ENCODE results near the gene KCTD11. TPM values are rescaled to one million over a fixed set of nuclear protein-coding genes. Genes with fewer than 3 reads are reported as not detected.
"Not testable (repeated sequence)": the region's sequence is repeated elsewhere in the genome, so short reads cannot be mapped to it uniquely, and the experiment has no call there.

KCTD11 gene
- total RNA-seq, 1 experiment from 2014 or later: 8.5 TPM

- Mint-ChIP-seq H3K4me1 (ENCODE audit: low read depth, unreplicated experiment) (peaks cover 20% of the 10 kb centered on the region), H3K36me3 (ENCODE audit: insufficient read depth, unreplicated experiment) (peaks cover 15% of the 10 kb centered on the region), H3K27me3 (ENCODE audit: unreplicated experiment) (no peaks in the 10 kb centered on the region), H3K4me3 (ENCODE audit: low read depth, unreplicated experiment) (no peak overlapping the region), H3K9me3 (ENCODE audit: low read depth, unreplicated experiment) (no peaks in the 10 kb centered on the region), H3K27ac (ENCODE audit: unreplicated experiment) (no peak overlapping the region)
- no TSS peak for BruUV-seq (replicated peaks)
- CTCF ChIA-PET: interaction anchor here (0.6 to 1.8 kb wide), 6 partner anchors 14 to 80 kb away, joined by 3 to 8 read pairs (median 4); partner anchors contain the start of gene PLSCR3
- intact Hi-C loops (cut with micrococcal nuclease; ENCODE audit: unreplicated experiment): loop anchor here (5.0 to 10.0 kb wide), 2 partner anchors 206 to 328 kb away; partner anchors contain the start of genes SENP3, TP53 and WRAP53
- no peak for DNase-seq
- TF ChIP-seq CTCF (IDR thresholded peaks at IDR 0.05; ENCODE audit: unreplicated experiment): no peak
These were observed 4.8 kb downstream of the KCTD11 start for GRCh38 chr17:7356756-7357155.

- peaks cover 18% of the 10 kb centered on the region for H3K4me1 Mint-ChIP-seq (ENCODE audit: low read depth, unreplicated experiment)
- DNase-seq: no peak
- no peaks in the 10 kb centered on the region for H3K9me3 Mint-ChIP-seq (ENCODE audit: low read depth, unreplicated experiment)
- H3K4me3 Mint-ChIP-seq (ENCODE audit: low read depth, unreplicated experiment): no peak overlapping the region
- H3K27ac Mint-ChIP-seq (ENCODE audit: unreplicated experiment): no peak overlapping the region
- CTCF ChIA-PET: no interaction called here
- intact Hi-C loops (cut with micrococcal nuclease; ENCODE audit: unreplicated experiment): loop anchor here (5.0 to 10.0 kb wide), 2 partner anchors 205 to 327 kb away; partner anchors contain the start of genes SENP3, TP53 and WRAP53
- BruUV-seq (replicated peaks): no TSS peak
- peaks cover 9% of the 10 kb centered on the region for H3K36me3 Mint-ChIP-seq (ENCODE audit: insufficient read depth, unreplicated experiment)
- H3K27me3 Mint-ChIP-seq (ENCODE audit: unreplicated experiment): no peaks in the 10 kb centered on the region
- no peak for TF ChIP-seq CTCF (IDR thresholded peaks at IDR 0.05; ENCODE audit: unreplicated experiment)
These were observed 5.4 kb downstream of the KCTD11 start for GRCh38 chr17:7357381-7357780.

- no peaks in the 10 kb centered on the region for H3K4me1 Mint-ChIP-seq (ENCODE audit: low read depth, unreplicated experiment)
- no peak overlapping the region for H3K27ac Mint-ChIP-seq (ENCODE audit: unreplicated experiment)
- no peaks in the 10 kb centered on the region for H3K9me3 Mint-ChIP-seq (ENCODE audit: low read depth, unreplicated experiment)
- no peak for TF ChIP-seq CTCF (IDR thresholded peaks at IDR 0.05; ENCODE audit: unreplicated experiment)
- intact Hi-C loops (cut with micrococcal nuclease; ENCODE audit: unreplicated experiment): no loop called here
- no peak for DNase-seq
- no TSS peak for BruUV-seq (replicated peaks)
- H3K4me3 Mint-ChIP-seq (ENCODE audit: low read depth, unreplicated experiment): no peak overlapping the region
- no peaks in the 10 kb centered on the region for H3K27me3 Mint-ChIP-seq (ENCODE audit: unreplicated experiment)
- CTCF ChIA-PET: no interaction called here
- H3K36me3 Mint-ChIP-seq (ENCODE audit: insufficient read depth, unreplicated experiment): no peaks in the 10 kb centered on the region
These were observed 9.9 kb downstream of the KCTD11 start for GRCh38 chr17:7361906-7362305.

- CTCF ChIA-PET: interaction anchor here (0.7 kb wide), 1 partner anchor 93 kb away, joined by 6 read pairs; no protein-coding TSS in a partner anchor
- BruUV-seq (replicated peaks): no TSS peak
- Mint-ChIP-seq H3K27ac (ENCODE audit: unreplicated experiment) (no peak overlapping the region), H3K36me3 (ENCODE audit: insufficient read depth, unreplicated experiment) (no peaks in the 10 kb centered on the region), H3K4me1 (ENCODE audit: low read depth, unreplicated experiment) (no peaks in the 10 kb centered on the region), H3K4me3 (ENCODE audit: low read depth, unreplicated experiment) (no peak overlapping the region), H3K27me3 (ENCODE audit: unreplicated experiment) (no peaks in the 10 kb centered on the region), H3K9me3 (ENCODE audit: low read depth, unreplicated experiment) (no peaks in the 10 kb centered on the region)
- intact Hi-C loops (cut with micrococcal nuclease; ENCODE audit: unreplicated experiment): no loop called here
- no peak for TF ChIP-seq CTCF (IDR thresholded peaks at IDR 0.05; ENCODE audit: unreplicated experiment)
- no peak for DNase-seq
These were observed 11.3 kb downstream of the KCTD11 start for GRCh38 chr17:7363311-7363710.

- H3K27ac Mint-ChIP-seq (ENCODE audit: unreplicated experiment); intact Hi-C loops (cut with micrococcal nuclease; ENCODE audit: unreplicated experiment): not testable (repeated sequence)
- CTCF ChIA-PET: interaction anchor here (0.6 kb wide), 1 partner anchor 69 kb away, joined by 3 read pairs; no protein-coding TSS in a partner anchor
These were observed 14.0 kb downstream of the KCTD11 start for GRCh38 chr17:7365963-7366362.

More at GRCh38 chr17:7365963-7366362, 14.0 kb downstream of the KCTD11 start:
- not testable (repeated sequence) for H3K36me3 Mint-ChIP-seq (ENCODE audit: insufficient read depth, unreplicated experiment); H3K4me3 Mint-ChIP-seq (ENCODE audit: low read depth, unreplicated experiment); H3K4me1 Mint-ChIP-seq (ENCODE audit: low read depth, unreplicated experiment); DNase-seq; BruUV-seq (replicated peaks); H3K9me3 Mint-ChIP-seq (ENCODE audit: low read depth, unreplicated experiment)
- peaks cover 13% of the 10 kb centered on the region for H3K27me3 Mint-ChIP-seq (ENCODE audit: unreplicated experiment)

All from Calu3 (cell line).